HG03342 (cell line): Measurements from ENCODE around the gene CTDSPL.

Experiments used
- ATAC-seq: cut with Tn5 transposase; IDR thresholded peaks from one replicate; pipeline ENCODE4 v1.9.1; 2021; ENCODE audit warnings: mild to moderate bottlenecking, moderate library complexity; ENCODE audit not compliant: unreplicated experiment

Gene CTDSPL

GRCh38 chr3:37888421-37888820, 26.7 kb downstream of the CTDSPL start:
- ATAC-seq = no peak

- no peak for ATAC-seq
Observed at GRCh38 chr3:37890522-37890921, 28.8 kb downstream of the CTDSPL start.

GRCh38 chr3:37891227-37891626, 29.5 kb downstream of the CTDSPL start:
- no peak for ATAC-seq

GRCh38 chr3:37892927-37893600, 31.4 kb downstream of the CTDSPL start:
- no peak for ATAC-seq

DNA sequence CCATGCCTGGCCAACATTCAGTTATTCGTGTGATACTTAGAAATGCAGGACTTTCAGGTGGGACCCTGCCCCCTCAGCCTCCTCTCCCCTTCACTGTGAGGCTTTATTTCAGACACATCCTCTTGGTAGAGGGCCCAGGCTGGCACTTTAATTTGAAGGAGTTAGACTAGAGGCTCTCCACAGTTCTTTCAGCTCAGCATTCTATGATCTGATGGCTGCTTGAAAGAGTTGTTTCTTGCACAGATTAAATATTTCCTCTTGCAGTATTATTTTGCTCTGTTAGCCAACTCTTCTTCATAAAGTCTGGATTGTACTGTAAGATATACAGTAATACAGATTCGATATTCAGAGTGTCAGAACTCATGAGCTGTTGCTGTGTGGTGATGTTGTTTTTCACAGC, 35.1 kb downstream of the CTDSPL start:
- no peak for ATAC-seq

- ATAC-seq = no peak
Observed at GRCh38 chr3:37897763-37898162, 36.1 kb downstream of the CTDSPL start.

GRCh38 chr3:37898424-37898823, 36.7 kb downstream of the CTDSPL start:
- no peak for ATAC-seq

DNA sequence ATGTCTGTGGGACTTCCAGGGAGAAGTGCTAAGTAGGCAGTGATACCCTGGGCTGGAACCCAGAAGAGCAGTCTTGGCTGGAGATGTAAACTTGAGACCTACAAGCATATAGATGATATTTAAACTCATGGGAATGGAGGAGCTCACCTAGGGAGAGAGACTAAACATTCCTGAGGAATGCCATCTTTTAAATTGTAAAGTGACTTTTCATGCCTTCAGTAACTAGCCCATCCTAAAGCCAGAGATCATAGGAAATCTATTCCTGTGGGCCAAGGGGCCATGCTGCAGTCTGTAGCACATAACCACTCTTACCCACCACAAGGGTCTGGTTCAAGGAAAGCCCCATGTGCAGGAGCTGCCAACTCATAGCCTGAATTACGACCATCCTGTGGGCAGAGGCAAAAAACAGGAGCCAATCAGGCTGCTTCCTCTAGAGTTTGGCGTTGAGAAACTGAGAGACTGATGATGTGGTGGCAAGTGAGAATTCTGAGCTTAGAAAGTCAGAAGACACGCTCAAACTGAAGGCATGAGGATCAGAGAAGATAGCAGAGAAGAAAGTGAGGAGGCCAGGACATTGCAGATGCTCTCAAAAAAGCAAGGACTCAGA, 37.5 kb downstream of the CTDSPL start:
- peak; percentile 57 for ATAC-seq

DNA sequence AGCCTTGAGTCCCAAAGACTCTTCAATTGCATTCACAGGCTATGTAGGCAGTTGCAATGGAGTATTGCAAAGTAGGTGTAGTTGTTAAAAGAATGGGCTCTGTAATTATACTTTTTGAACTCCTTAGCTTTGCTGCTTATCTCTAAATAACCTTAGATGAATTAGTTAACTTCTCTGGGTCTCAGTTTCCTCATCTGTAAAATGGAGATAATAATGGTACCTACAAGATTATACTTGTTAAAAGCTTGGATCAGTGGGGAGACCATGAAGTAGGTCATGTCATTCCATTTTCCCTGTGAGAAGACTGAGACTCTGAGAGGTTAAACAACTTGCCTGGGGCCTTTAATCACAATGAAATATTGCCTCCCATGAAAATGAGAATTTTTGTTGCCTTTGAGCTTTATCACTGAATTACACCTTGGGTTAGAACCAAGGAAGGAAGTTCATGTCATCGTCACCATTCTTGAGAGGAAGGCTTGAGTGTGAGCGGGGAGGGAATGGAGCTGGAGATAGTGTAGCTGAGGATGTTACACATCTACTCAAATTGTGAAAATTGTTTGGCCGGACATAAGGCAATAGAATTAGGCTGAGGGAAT, 38.1 kb downstream of the CTDSPL start:
- no peak for ATAC-seq

- no peak for ATAC-seq
Observed at GRCh38 chr3:37901721-37902120, 40.0 kb downstream of the CTDSPL start.

DNA sequence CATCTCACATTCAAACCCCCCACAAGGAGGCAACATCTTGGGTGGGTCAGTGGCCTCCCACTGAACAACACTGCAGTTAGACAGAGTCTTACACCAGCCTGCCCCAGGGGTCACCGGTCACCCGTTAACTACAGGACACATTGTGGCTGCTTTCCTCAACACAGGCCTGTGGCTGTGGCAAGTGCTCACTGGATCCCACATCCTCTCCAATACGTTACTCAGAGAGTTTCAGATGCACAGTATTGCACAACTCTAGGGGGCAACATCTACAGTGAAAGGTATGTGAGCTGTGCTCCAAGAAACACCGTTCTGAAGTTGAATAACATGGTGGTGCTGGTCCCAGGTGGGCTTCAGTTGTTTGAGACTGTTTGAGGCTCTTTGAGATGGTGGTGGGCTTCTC, 41.0 kb downstream of the CTDSPL start:
- no peak for ATAC-seq

DNA sequence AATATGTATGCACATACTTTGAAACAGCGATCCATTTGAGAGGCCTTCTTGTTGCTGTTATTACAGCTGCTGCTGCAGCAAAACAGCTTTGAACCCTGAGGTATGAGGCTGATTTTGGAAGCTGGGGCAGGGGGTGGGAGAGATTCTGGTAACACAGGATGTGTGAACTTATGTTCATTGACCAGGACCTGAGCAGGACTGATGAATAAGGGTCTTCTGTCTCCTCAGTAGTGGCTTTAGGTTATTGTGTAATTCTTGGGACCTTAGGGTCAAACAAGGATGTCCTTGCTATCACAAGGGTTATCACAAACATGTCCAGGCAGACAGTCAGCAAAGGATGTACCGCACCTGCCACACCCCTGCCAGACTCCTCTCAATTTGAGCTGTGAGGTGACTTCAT, 41.6 kb downstream of the CTDSPL start:
- ATAC-seq = no peak

DNA sequence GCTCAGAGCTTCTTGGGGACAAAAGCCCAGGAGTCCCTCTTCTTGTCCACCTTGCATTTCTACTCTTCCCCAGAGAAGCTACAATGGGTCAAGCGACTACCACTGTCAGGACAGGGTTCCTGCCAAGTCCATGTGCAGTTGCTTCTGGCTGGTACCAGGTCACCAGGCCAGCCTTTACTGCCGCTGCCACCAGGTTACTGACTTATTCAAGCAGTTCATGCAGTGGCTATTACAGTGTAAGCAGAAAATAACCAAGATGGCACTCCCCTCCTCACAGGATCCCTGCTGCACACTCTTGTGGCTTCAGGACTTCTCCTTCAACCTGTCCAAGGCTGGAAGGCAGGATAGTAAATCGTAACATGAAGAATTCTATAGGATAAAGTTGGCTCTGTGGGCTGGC, 42.1 kb downstream of the CTDSPL start:
- ATAC-seq = no peak

DNA sequence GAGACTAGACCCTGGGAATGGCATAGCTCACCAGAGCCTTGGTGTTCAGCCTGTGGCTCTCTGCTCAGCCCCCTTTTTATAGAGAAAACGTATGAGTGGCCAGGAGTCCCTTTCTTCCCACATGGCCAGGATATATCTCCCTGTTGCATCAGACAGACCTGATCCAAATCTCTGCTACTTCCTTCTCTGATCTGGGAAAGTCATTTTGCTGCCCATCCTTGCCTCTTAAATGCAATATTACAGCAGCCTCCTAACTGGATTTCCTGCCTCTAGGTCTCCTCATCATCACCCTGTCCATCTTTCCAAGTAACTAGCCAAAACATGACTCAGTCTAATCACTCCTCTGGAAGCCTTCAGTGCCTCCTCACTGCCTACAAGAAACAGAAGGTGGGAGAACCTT, 42.9 kb downstream of the CTDSPL start:
- no peak for ATAC-seq

DNA sequence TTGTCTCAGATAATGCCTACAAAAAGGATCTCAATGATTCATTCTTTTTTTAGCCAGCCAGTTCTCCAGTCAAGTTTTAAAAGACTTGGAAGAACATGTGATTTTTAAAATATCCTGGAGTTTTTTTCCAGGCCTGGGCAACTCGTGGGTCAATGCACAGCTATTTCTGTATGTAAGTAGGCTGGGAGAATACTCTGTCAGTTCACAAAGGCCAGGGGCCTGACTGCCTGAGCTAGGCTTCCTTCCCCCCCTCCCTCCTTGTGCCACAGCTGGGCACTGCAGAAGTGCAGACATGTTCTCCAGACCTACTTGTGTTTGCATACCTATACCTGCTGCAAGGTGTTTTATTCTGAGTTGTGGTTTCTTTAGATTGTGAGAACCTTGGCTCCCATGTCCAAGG, 43.7 kb downstream of the CTDSPL start:
- ATAC-seq = no peak

- ATAC-seq = no peak
Observed at GRCh38 chr3:37905987-37906674, 44.5 kb downstream of the CTDSPL start.

GRCh38 chr3:37906734-37907282, 45.1 kb downstream of the CTDSPL start:
- ATAC-seq = no peak

- no peak for ATAC-seq
Observed at GRCh38 chr3:37907371-37907770, 45.7 kb downstream of the CTDSPL start.

DNA sequence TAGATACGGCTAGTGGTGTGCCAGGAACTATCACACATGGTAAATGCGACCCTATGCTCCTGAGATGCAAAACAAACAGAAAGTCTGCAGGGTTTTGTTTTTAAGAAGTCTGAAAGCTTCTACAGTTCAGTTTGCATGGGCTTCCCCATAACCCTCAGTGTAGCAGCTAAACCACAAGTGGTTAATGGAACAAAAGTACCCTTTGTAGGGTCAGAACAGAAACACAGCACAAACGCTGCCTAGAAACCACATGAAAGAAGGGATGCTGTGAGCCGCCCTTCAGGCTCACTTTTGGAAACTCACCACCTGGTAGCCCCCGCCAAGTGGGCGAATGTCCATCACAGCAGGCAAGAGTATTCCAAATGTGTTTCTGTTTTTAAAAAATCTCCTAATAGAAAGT, 46.2 kb downstream of the CTDSPL start:
- ATAC-seq = peak; percentile 91

GRCh38 chr3:37909067-37909911, 47.6 kb downstream of the CTDSPL start:
- no peak for ATAC-seq
